ENCODE results near the gene P3H4.

Gene P3H4

DNA sequence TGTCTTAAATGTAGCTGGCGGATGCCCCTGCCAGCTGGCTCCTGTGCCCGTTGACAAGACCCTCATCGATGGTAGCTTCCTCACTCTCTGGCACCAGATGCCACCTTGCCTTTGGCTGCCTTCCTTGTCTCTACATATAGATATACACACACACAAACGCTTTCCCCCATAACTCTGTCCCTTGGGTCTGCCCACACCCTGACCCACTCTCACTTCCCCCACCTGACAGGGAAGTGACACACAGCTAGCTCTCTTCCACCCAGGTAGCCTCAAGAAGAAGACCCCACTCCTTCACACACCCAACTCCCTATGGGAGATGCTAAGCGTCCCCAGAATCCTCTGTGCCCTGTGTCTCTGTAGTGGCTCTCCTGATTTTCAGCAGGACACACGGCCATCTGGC, 50.9 kb downstream of the P3H4 start:
- TF ChIP-seq, protein P1, sequence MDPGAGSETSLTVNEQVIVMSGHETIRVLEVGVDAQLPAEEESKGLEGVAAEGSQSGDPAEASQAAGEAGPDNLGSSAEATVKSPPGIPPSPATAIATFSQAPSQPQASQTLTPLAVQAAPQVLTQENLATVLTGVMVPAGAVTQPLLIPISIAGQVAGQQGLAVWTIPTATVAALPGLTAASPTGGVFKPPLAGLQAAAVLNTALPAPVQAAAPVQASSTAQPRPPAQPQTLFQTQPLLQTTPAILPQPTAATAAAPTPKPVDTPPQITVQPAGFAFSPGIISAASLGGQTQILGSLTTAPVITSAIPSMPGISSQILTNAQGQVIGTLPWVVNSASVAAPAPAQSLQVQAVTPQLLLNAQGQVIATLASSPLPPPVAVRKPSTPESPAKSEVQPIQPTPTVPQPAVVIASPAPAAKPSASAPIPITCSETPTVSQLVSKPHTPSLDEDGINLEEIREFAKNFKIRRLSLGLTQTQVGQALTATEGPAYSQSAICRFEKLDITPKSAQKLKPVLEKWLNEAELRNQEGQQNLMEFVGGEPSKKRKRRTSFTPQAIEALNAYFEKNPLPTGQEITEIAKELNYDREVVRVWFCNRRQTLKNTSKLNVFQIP (CRISPR knock-in tag; IDR thresholded peaks at IDR 0.05; ENCODE audit: borderline replicate concordance, low read depth) = no peak
- no peak for TF ChIP-seq ZC3H10 (CRISPR knock-in tag; IDR thresholded peaks at IDR 0.05)
- TF ChIP-seq TOX (CRISPR knock-in tag; IDR thresholded peaks at IDR 0.05; ENCODE audit: borderline replicate concordance) = no peak
- TF ChIP-seq ZNF8 (CRISPR knock-in tag; IDR thresholded peaks at IDR 0.05) = no peak
- no peak for TF ChIP-seq CSDC2 (CRISPR knock-in tag; IDR thresholded peaks at IDR 0.05)
- TF ChIP-seq SNAI2 (CRISPR knock-in tag; IDR thresholded peaks at IDR 0.05) = no peak
- no peak for TF ChIP-seq PATZ1 (CRISPR knock-in tag; IDR thresholded peaks at IDR 0.05; ENCODE audit: borderline replicate concordance)
- no peak for ATAC-seq

DNA sequence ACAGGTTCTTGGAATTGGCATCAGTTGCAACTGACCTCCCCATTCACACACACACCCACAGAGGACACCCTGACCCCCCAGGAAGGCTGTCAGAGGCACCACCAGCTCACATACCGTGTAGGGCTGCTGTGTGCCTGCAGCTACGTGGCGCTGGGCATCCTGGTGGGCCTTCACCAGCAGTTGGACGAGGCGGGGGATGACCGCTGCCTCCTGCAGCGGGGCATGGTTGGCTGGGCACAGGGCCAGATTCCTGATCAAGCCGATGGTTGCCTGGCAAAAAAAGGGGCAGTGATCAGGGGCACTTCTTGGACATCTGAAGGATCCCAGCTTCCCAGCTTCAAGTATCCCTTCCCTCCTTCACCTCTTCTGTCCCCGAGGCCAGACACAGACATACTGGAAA, 53.1 kb downstream of the P3H4 start:
- no peak for ATAC-seq
- no peak for TF ChIP-seq CREB5 (CRISPR knock-in tag; IDR thresholded peaks at IDR 0.05; ENCODE audit: low read depth)
- no peak for TF ChIP-seq TCF4 (CRISPR knock-in tag; IDR thresholded peaks at IDR 0.05; ENCODE audit: borderline replicate concordance)
- no peak for TF ChIP-seq ZNF565 (CRISPR knock-in tag; conservative IDR thresholded peaks at IDR 0.05; ENCODE audit: low read depth)
- no peak for TF ChIP-seq ZFP3 (CRISPR knock-in tag; IDR thresholded peaks at IDR 0.05)
- no peak for TF ChIP-seq OSR1 (CRISPR knock-in tag; IDR thresholded peaks at IDR 0.05)
- TF ChIP-seq, protein P1 (CRISPR knock-in tag; IDR thresholded peaks at IDR 0.05; ENCODE audit: borderline replicate concordance, low read depth) = no peak
- TF ChIP-seq, protein P2, sequence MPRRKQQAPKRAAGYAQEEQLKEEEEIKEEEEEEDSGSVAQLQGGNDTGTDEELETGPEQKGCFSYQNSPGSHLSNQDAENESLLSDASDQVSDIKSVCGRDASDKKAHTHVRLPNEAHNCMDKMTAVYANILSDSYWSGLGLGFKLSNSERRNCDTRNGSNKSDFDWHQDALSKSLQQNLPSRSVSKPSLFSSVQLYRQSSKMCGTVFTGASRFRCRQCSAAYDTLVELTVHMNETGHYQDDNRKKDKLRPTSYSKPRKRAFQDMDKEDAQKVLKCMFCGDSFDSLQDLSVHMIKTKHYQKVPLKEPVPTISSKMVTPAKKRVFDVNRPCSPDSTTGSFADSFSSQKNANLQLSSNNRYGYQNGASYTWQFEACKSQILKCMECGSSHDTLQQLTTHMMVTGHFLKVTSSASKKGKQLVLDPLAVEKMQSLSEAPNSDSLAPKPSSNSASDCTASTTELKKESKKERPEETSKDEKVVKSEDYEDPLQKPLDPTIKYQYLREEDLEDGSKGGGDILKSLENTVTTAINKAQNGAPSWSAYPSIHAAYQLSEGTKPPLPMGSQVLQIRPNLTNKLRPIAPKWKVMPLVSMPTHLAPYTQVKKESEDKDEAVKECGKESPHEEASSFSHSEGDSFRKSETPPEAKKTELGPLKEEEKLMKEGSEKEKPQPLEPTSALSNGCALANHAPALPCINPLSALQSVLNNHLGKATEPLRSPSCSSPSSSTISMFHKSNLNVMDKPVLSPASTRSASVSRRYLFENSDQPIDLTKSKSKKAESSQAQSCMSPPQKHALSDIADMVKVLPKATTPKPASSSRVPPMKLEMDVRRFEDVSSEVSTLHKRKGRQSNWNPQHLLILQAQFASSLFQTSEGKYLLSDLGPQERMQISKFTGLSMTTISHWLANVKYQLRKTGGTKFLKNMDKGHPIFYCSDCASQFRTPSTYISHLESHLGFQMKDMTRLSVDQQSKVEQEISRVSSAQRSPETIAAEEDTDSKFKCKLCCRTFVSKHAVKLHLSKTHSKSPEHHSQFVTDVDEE (CRISPR knock-in tag; IDR thresholded peaks at IDR 0.05) = no peak
- no peak for TF ChIP-seq RARB (CRISPR knock-in tag; IDR thresholded peaks at IDR 0.05)
- TF ChIP-seq BACH2 (CRISPR knock-in tag; IDR thresholded peaks at IDR 0.05; ENCODE audit: borderline replicate concordance) = no peak
- no peak for TF ChIP-seq ZNF8 (CRISPR knock-in tag; IDR thresholded peaks at IDR 0.05)
- TF ChIP-seq PPARA (CRISPR knock-in tag; IDR thresholded peaks at IDR 0.05; ENCODE audit: borderline replicate concordance) = no peak
- no peak for TF ChIP-seq GLIS3 (CRISPR knock-in tag; IDR thresholded peaks at IDR 0.05)
- no peak for TF ChIP-seq CSDC2 (CRISPR knock-in tag; IDR thresholded peaks at IDR 0.05)
- no peak for TF ChIP-seq ISL1 (CRISPR knock-in tag; IDR thresholded peaks at IDR 0.05)

GRCh38 chr17:41754066-41754465, 57.7 kb downstream of the P3H4 start:
- no peak for ATAC-seq
- TF ChIP-seq, protein P1 (CRISPR knock-in tag; IDR thresholded peaks at IDR 0.05; ENCODE audit: borderline replicate concordance, low read depth) = no peak
- TF ChIP-seq CREB5 (CRISPR knock-in tag; IDR thresholded peaks at IDR 0.05; ENCODE audit: low read depth) = no peak
- no peak for TF ChIP-seq RARB (CRISPR knock-in tag; IDR thresholded peaks at IDR 0.05)
- no peak for TF ChIP-seq ARNTL (CRISPR knock-in tag; IDR thresholded peaks at IDR 0.05; ENCODE audit: borderline replicate concordance, low read depth)
- TF ChIP-seq ESRRG (CRISPR knock-in tag; IDR thresholded peaks at IDR 0.05) = no peak
- no peak for TF ChIP-seq ISL1 (CRISPR knock-in tag; IDR thresholded peaks at IDR 0.05)
- no peak for TF ChIP-seq BACH2 (CRISPR knock-in tag; IDR thresholded peaks at IDR 0.05; ENCODE audit: borderline replicate concordance)
- no peak for TF ChIP-seq GLIS3 (CRISPR knock-in tag; IDR thresholded peaks at IDR 0.05)
- TF ChIP-seq ZFP3 (CRISPR knock-in tag; IDR thresholded peaks at IDR 0.05) = no peak
- no peak for TF ChIP-seq TOX (CRISPR knock-in tag; IDR thresholded peaks at IDR 0.05; ENCODE audit: borderline replicate concordance)
- TF ChIP-seq ZNF8 (CRISPR knock-in tag; IDR thresholded peaks at IDR 0.05) = no peak
- TF ChIP-seq PATZ1 (CRISPR knock-in tag; IDR thresholded peaks at IDR 0.05; ENCODE audit: borderline replicate concordance) = no peak
- no peak for TF ChIP-seq SNAI2 (CRISPR knock-in tag; IDR thresholded peaks at IDR 0.05)
- TF ChIP-seq ZFP30 (CRISPR knock-in tag; IDR thresholded peaks at IDR 0.05) = no peak
- no peak for TF ChIP-seq ZNF70 (CRISPR knock-in tag; IDR thresholded peaks at IDR 0.05)

All from SK-N-SH treated with all-trans-retinoic acid at 6 μM for 48 hours (cell line).